Subcutaneous abdominal adipose tissue (tissue), 5 donors: Measurements from ENCODE around the gene NOXO1.
A peak's percentile ranks its signal among the peaks of the same experiment; 100 is the strongest.

ENCODE experiments used
- H3K27ac ChIP-seq: one replicate; pipeline ENCODE4 v1.7.0; 2013; ENCODE audit warnings: low read depth, mild to moderate bottlenecking, inconsistent platforms, low read length, moderate library complexity
- H3K27me3 ChIP-seq, 5 donors: one replicate each; pipeline ENCODE4 v1.7.0; 2013; ENCODE audit warnings: low read length in 5 of 5, inconsistent platforms in 1 of 5; ENCODE audit not compliant: control insufficient read depth in 5 of 5, insufficient read depth in 4 of 5
- H3K36me3 ChIP-seq, 5 donors: one replicate each; pipeline ENCODE4 v1.7.0; 2013; ENCODE audit warnings: low read length in 5 of 5; ENCODE audit not compliant: control insufficient read depth in 5 of 5, insufficient read depth in 5 of 5
- H3K4me1 ChIP-seq, 5 donors: one replicate each; pipeline ENCODE4 v1.7.0; 2013; ENCODE audit warnings: low read length in 5 of 5, mild to moderate bottlenecking in 3 of 5, moderate library complexity in 1 of 5; ENCODE audit not compliant: control insufficient read depth in 5 of 5, insufficient read depth in 5 of 5
- H3K4me3 ChIP-seq, 5 donors: one replicate each; pipeline ENCODE4 v1.7.0; 2013; ENCODE audit warnings: low read length in 5 of 5, low read depth in 1 of 5
- H3K9ac ChIP-seq, 5 donors: one replicate each; pipeline ENCODE4 v1.7.0; 2013; ENCODE audit warnings: low read length in 5 of 5, mild to moderate bottlenecking in 4 of 5, moderate library complexity in 3 of 5
- H3K9me3 ChIP-seq, 5 donors: one replicate each; pipeline ENCODE4 v1.7.0; 2013; ENCODE audit warnings: low read length in 5 of 5; ENCODE audit not compliant: control insufficient read depth in 5 of 5
- donor health status: healthy.
- donor health status: healthy.
- donor health status: healthy.
- donor health status: healthy.
- donor health status: healthy.

Gene NOXO1

DNA sequence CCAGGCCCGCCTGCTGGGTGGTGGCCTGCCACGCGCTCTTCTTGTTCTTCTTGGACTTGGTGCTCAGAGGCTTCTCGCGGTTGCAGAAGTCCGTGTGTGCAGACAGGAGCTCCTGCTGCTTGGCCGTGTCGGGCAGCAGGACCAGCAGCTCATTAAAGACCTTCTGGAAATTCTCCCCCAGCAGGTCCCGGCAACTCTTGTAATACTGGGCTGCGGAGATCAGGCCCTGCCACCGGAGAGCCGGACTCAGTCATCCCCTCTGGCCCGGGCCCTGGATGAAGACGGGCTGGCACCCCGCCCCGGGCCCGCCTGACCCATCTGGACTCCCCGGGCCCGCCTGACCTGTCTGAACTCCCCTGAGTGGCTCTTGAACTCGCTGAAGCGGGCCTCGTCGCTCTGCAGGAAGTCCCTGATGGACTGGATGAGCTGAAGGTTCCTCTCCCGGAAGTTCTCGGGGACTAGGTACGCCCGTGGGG is 17.1 kb upstream of the NOXO1 start:
- Histone ChIP-seq H3K36me3 (peaks cover 0 to 66% (median 58%) of the 10 kb centered on the region in 5 donors), H3K27me3 (no peaks in the 10 kb centered on the region), H3K9ac (no peak overlapping the region), H3K27ac (no peak overlapping the region), H3K4me3 (no peak overlapping the region), H3K4me1 (peaks cover 0 to 21% (median 17%) of the 10 kb centered on the region in 5 donors), H3K9me3 (no peaks in the 10 kb centered on the region)

DNA sequence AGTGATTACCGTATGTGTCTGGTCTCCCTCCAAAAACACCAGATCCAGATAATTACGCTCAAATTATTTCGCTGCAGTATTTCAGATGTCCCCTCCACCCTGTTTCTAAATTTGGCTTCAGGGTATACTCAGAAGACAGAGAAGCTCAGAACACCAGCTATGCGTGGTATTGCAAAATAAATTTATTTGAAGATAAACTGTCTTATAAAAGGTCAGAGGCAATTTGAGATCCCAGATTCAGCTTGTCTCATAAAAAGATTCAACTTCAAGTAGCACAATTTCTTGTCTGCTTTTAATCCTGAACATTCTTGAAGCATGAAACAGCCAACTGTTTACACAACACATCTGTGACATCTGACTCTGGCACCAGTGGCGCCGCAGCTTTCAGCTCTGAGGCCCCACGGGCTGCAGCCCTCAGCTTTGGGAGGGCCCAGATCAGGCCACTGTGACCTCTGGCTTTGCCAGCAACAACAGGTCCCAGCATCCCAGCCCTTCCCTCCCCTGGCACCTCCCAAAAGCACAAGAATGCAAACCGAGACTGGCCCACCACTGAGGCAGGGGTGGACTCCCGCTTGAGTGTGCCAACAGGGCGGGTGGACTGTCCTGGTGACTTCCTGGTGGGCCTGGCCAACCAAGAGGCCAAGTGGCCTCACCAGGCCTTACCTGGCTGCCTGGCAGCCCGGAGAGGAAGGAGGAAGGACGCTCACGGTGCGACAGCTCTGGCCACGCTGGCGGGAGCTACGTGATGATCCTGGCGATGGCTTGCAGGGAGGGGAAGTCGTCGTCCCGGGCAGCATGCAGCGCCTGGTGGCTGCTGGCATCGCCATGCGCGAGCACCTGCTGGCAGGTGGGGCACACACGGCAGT is 16.5 kb upstream of the NOXO1 start:
- Histone ChIP-seq H3K9ac (peak overlapping the region in 1 of 5 donors; percentile 38), H3K4me1 (peaks cover 0 to 19% (median 17%) of the 10 kb centered on the region in 5 donors), H3K36me3 (peaks cover 0 to 59% (median 52%) of the 10 kb centered on the region in 5 donors), H3K27ac (peak overlapping the region; percentile 58), H3K4me3 (no peak overlapping the region), H3K27me3 (no peaks in the 10 kb centered on the region), H3K9me3 (no peaks in the 10 kb centered on the region)

DNA sequence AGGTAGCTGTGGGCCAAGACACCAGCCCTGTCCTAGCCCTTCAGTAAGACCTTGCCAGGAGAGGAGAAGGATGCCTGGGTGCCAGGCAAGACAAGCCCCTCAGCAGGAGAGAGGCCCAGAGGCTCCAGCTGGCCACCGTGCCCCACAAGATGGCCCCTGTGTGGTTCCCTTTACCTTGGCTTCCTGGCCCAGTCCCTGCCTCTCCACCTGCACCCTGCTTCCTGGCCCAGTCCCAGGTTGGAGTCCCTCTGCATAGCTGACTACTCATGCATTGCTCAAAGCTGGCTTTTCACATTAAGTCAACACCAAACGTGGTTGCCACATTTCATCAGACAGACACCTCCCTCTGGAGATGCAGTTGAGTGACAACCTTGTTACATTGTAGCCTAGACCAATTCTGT is 12.5 kb upstream of the NOXO1 start:
- Histone ChIP-seq H3K27me3 (peaks cover 17 to 23% (median 22%) of the 10 kb centered on the region in 5 donors), H3K4me1 (peaks cover 0 to 42% (median 24%) of the 10 kb centered on the region in 5 donors), H3K36me3 (peaks cover 0 to 20% (median 13%) of the 10 kb centered on the region in 5 donors), H3K4me3 (no peak overlapping the region), H3K9me3 (no peaks in the 10 kb centered on the region), H3K9ac (no peak overlapping the region), H3K27ac (no peak overlapping the region)

DNA sequence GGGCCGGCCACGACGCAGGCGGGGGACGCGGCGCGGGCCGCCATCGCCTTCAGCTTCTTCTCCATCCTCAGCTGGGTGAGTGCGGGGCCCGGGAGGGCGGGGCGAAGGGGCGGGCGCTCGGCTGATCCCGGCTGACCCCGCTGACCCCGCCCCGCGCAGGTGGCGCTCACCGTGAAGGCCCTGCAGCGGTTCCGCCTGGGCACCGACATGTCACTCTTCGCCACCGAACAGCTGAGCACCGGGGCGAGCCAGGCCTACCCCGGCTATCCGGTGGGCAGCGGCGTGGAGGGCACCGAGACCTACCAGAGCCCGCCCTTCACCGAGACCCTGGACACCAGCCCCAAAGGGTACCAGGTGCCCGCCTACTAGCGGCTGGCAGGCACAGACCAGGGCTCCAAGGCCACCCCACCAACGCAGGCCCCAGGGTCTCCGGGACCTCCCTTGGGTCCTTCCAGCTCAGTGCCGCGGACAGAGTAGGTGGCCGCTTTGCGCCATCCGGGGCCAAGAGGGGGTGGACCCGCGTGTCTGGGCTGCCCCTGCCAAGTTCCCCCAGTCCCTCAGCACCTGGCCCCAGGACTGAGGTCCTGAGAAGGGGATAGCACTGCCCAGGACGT is 11.5 kb upstream of the NOXO1 start:
- no peak overlapping the region for H3K27ac ChIP-seq

DNA sequence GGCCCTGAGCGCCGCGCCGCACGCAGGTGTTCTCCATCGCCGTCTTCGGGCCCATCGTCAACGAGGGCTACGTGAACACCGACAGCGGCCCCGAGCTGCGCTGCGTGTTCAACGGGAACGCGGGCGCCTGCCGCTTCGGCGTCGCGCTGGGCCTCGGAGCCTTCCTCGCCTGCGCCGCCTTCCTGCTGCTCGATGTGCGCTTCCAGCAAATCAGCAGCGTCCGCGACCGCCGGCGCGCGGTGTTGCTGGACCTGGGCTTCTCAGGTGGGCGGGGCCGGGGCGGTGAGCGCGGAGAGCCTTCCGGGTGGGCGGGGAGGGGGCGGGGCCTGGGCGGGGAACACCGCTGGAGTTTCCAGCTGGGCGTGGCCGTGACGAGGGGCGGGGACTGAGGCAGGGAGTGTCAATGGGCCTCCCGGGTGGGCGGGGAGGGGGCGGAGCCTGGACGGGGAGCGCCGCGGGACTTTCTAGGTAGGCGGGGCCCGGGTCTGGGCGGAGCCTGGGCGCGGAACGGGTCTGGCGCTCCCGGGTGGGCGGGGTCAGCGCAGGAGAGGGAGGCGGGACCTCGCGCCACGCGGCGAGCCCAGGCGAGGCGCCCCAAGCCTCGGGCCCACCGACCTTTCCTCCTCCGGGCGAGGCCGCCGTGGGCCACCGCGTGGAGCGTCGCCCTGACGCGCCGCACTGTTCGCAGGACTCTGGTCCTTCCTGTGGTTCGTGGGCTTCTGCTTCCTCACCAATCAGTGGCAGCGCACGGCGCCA is 10.9 kb upstream of the NOXO1 start:
- Histone ChIP-seq H3K4me1 (peaks cover 0 to 30% (median 24%) of the 10 kb centered on the region in 5 donors), H3K27ac (no peak overlapping the region), H3K4me3 (peak overlapping the region in 4 of 5 donors; percentile 48 to 69 (median 58)), H3K9ac (peak overlapping the region in 1 of 5 donors; percentile 37), H3K36me3 (peaks cover 0 to 6% (median 5%) of the 10 kb centered on the region in 5 donors), H3K9me3 (no peaks in the 10 kb centered on the region), H3K27me3 (peaks cover 17 to 27% (median 25%) of the 10 kb centered on the region in 5 donors)

More for the DNA sequence above, 11.5 kb upstream of the NOXO1 start:
- H3K27me3 ChIP-seq, result peaks cover 17 to 27% (median 25%) of the 10 kb centered on the region in 5 donors
- H3K9me3 ChIP-seq, result no peaks in the 10 kb centered on the region
- H3K36me3 ChIP-seq, result peaks cover 0 to 11% (median 7%) of the 10 kb centered on the region in 5 donors
- H3K4me1 ChIP-seq, result peaks cover 0 to 36% (median 24%) of the 10 kb centered on the region in 5 donors
- H3K9ac ChIP-seq, result no peak overlapping the region
- H3K4me3 ChIP-seq, result peak overlapping the region in 1 of 5 donors; percentile 50

DNA sequence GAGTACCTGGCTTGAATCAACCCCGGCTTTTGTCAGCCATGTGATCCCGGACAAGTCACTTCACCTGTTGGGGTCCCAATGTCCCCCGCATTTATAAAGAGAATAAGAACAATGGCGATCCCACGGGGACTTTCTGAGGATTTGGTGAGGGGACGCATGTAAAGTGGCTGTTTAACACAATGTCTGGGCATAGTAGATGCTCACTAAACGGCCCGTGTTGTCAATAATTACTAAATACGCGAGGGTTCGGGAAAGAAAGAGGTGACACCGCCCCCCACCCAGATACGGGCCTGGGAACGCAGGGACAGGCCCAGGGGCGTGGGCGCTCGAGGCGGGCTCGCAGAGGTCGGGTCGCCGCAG is 10.3 kb upstream of the NOXO1 start:
- peaks cover 0 to 8% (median 7%) of the 10 kb centered on the region in 5 donors for H3K36me3 ChIP-seq
- peak overlapping the region in 4 of 5 donors; percentile 48 to 69 (median 58) for H3K4me3 ChIP-seq
- H3K27ac ChIP-seq, result no peak overlapping the region
- no peaks in the 10 kb centered on the region for H3K9me3 ChIP-seq
- H3K27me3 ChIP-seq, result peaks cover 17 to 27% (median 25%) of the 10 kb centered on the region in 5 donors
- peaks cover 0 to 25% (median 21%) of the 10 kb centered on the region in 5 donors for H3K4me1 ChIP-seq
- peak overlapping the region in 1 of 5 donors; percentile 37 for H3K9ac ChIP-seq

DNA sequence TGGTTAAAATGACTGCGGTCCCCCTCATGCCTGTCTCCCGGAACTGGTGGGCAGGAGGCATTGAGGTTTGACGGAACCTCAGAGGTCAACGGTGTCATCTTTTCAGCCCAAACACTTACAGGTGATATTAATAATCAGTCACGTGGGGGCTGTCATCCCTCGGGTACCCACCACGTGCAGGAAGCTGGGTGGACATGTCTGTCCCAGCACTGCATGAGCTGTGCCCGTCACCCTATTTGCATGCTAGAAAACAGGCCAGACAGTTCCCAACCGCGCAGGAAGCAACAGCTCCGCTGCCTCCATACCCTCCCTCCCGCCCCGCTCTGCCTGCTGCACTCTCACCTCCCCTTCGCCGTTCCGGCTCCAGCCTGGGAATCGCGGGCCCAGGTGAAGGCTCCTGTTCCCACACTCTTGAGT is 9.9 kb upstream of the NOXO1 start:
- Histone ChIP-seq H3K27me3 (peaks cover 17 to 27% (median 25%) of the 10 kb centered on the region in 5 donors), H3K27ac (no peak overlapping the region), H3K9ac (no peak overlapping the region), H3K4me3 (peak overlapping the region in 2 of 5 donors; percentile 56 to 69), H3K36me3 (peaks cover 0 to 12% (median 12%) of the 10 kb centered on the region in 5 donors), H3K4me1 (peaks cover 0 to 24% (median 21%) of the 10 kb centered on the region in 5 donors), H3K9me3 (no peaks in the 10 kb centered on the region)

DNA sequence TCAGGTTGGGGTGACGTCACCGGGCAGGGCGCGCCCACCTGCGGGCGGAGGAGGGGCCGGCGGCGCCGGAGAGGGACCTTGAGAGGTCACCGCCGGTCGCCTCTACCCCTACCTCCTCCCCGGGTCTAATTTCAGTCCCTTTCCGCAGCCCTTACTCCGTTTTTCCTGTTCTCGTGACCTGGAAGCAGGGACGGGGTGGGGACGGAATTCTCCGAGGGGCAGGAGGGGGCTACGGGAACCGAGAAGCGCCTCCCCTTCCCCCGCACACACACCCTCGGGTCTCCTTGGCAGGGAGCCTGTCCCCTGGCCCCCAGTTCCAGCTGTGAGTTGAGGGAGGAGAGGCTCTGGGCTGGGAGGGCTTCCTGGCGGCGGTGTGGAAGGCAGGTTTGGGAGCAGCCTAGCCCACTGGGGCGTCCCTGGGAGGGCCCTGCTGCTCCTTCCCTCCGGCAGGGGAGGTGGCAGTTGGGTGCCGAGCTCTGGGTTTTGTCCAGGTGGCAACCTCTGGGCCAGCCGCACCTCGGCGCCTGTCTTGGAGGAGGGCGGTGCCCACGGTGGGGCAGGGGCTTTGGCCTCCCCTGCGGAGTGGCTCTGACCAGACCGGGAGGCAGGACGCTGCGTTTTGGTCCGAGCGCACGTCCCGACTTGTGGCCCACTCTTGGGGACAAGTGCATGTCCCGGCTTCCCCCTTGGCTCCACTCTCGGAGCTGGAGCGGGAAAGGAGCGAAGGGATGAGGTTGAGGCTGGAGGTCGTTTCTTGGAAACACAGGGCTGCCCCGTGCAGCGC is 9.3 kb upstream of the NOXO1 start:
- H3K9me3 ChIP-seq, result no peaks in the 10 kb centered on the region
- H3K27me3 ChIP-seq, result peaks cover 17 to 27% (median 25%) of the 10 kb centered on the region in 5 donors
- H3K4me1 ChIP-seq, result peaks cover 0 to 26% (median 21%) of the 10 kb centered on the region in 5 donors
- no peak overlapping the region for H3K27ac ChIP-seq
- H3K36me3 ChIP-seq, result peaks cover 0 to 18% (median 16%) of the 10 kb centered on the region in 5 donors
- peak overlapping the region in 2 of 5 donors; percentile 16 to 22 for H3K4me3 ChIP-seq
- H3K9ac ChIP-seq, result no peak overlapping the region

DNA sequence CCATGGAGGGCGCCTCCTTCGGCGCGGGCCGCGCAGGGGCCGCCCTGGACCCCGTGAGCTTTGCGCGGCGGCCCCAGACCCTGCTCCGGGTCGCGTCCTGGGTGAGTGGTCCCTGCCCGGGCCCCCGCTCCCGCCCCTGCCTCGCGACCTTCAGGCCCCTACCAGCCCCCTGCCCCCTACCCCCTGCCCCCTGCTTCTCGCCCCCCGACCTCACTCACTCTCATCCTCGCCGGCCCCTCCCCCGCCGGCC is 8.8 kb upstream of the NOXO1 start:
- peaks cover 1 to 31% (median 24%) of the 10 kb centered on the region in 5 donors for H3K4me1 ChIP-seq
- no peak overlapping the region for H3K27ac ChIP-seq
- no peaks in the 10 kb centered on the region for H3K9me3 ChIP-seq
- H3K27me3 ChIP-seq, result peaks cover 17 to 27% (median 25%) of the 10 kb centered on the region in 5 donors
- H3K9ac ChIP-seq, result no peak overlapping the region
- peaks cover 0 to 21% (median 18%) of the 10 kb centered on the region in 5 donors for H3K36me3 ChIP-seq
- no peak overlapping the region for H3K4me3 ChIP-seq
